ENCODE results near the gene MRPL43.
A peak's percentile ranks its signal among the peaks of the same experiment; 100 is the strongest.

Gene MRPL43

GRCh38 chr10:101031128-101031795 lies 44.0 kb upstream of the MRPL43 start, which contains the start of the genes PDZD7 and SFXN3:
TSS of gene PDZD7 (minus strand) at chr10:101031129. CDS start at chr10:101030219, 910 bp downstream.
TSS of gene SFXN3 (plus strand) at chr10:101031234. CDS start at chr10:101034695, 3,461 bp downstream.
- no peak for TF ChIP-seq Cebpa-rat (IDR thresholded peaks at IDR 0.05)

GRCh38 chr10:101030496-101031127 lies 43.3 kb upstream of the MRPL43 start:
- TF ChIP-seq Cebpa-rat (IDR thresholded peaks at IDR 0.05) = no peak
- peak overlapping the region; percentile 76 for H3K4me3 ChIP-seq
- H3K27me3 ChIP-seq = no peaks in the 10 kb centered on the region
- peaks cover 12% of the 10 kb centered on the region for H3K36me3 ChIP-seq
- H3K9me3 ChIP-seq = no peaks in the 10 kb centered on the region
- H3K4me2 ChIP-seq = peak overlapping the region; percentile 93
- no peak overlapping the region for H3K27ac ChIP-seq
- peak overlapping the region; percentile 74; the same call in 1 of the 2 replicates for H3K9ac ChIP-seq
- peaks cover 58% of the 10 kb centered on the region for H3K4me1 ChIP-seq
- H4K20me1 ChIP-seq = peaks cover 20% of the 10 kb centered on the region

More at GRCh38 chr10:101031128-101031795, 44.0 kb upstream of the MRPL43 start, which contains the start of the genes PDZD7 and SFXN3:
- peak within 1 kb of the TSS; percentile 74 for H3K9ac ChIP-seq
- H3K36me3 ChIP-seq = peaks cover 18% of the 10 kb centered on the region
- peaks cover 58% of the 10 kb centered on the region for H3K4me1 ChIP-seq
- peak within 1 kb of the TSS; percentile 93 for H3K4me2 ChIP-seq
- H4K20me1 ChIP-seq = peaks cover 20% of the 10 kb centered on the region
- peak within 1 kb of the TSS; percentile 76 for H3K4me3 ChIP-seq
- H3K27me3 ChIP-seq = no peaks in the 10 kb centered on the region
- peak within 1 kb of the TSS; percentile 77 for H3K27ac ChIP-seq
- no peaks in the 10 kb centered on the region for H3K9me3 ChIP-seq

- no peak for TF ChIP-seq Cebpa-rat (IDR thresholded peaks at IDR 0.05)
- Histone ChIP-seq H3K4me1 (peaks cover 58% of the 10 kb centered on the region), H3K9me3 (no peaks in the 10 kb centered on the region), H3K36me3 (peaks cover 3% of the 10 kb centered on the region), H3K27ac (peak overlapping the region; percentile 64; the same call in 1 of the 2 replicates), H3K27me3 (no peaks in the 10 kb centered on the region), H4K20me1 (peaks cover 12% of the 10 kb centered on the region; the same call in 1 of the 2 replicates), H3K9ac (no peak overlapping the region), H3K4me3 (no peak overlapping the region), H3K4me2 (peak overlapping the region; percentile 93)
These were observed 42.4 kb upstream of the MRPL43 start for GRCh38 chr10:101029520-101030295.

GRCh38 chr10:101028446-101029337 lies 41.4 kb upstream of the MRPL43 start:
- Histone ChIP-seq H3K4me1 (peaks cover 58% of the 10 kb centered on the region), H3K9ac (peak overlapping the region; percentile 67; the same call in 1 of the 2 replicates), H3K9me3 (no peaks in the 10 kb centered on the region), H3K36me3 (no peaks in the 10 kb centered on the region), H3K4me2 (peak overlapping the region; percentile 93), H4K20me1 (peaks cover 9% of the 10 kb centered on the region; the same call in 1 of the 2 replicates), H3K27ac (peak overlapping the region; percentile 64), H3K4me3 (no peak overlapping the region), H3K27me3 (no peaks in the 10 kb centered on the region)
- peak; percentile 60; the same call in 1 of the 2 replicates for TF ChIP-seq Cebpa-rat (IDR thresholded peaks at IDR 0.05)

GRCh38 chr10:101027106-101027720 lies 39.9 kb upstream of the MRPL43 start:
- no peak for TF ChIP-seq Cebpa-rat (IDR thresholded peaks at IDR 0.05)
- Histone ChIP-seq H3K4me1 (peaks cover 52% of the 10 kb centered on the region), H3K9me3 (no peaks in the 10 kb centered on the region), H3K27ac (no peak overlapping the region), H3K4me2 (peak overlapping the region; percentile 30; the same call in 1 of the 2 replicates), H3K27me3 (no peaks in the 10 kb centered on the region), H3K9ac (no peak overlapping the region), H3K4me3 (no peak overlapping the region), H4K20me1 (no peaks in the 10 kb centered on the region), H3K36me3 (no peaks in the 10 kb centered on the region)

GRCh38 chr10:101022967-101023705 lies 35.8 kb upstream of the MRPL43 start:
- Histone ChIP-seq H4K20me1 (no peaks in the 10 kb centered on the region), H3K9ac (no peak overlapping the region), H3K27ac (no peak overlapping the region), H3K36me3 (no peaks in the 10 kb centered on the region), H3K27me3 (no peaks in the 10 kb centered on the region), H3K4me2 (no peak overlapping the region), H3K9me3 (no peaks in the 10 kb centered on the region), H3K4me1 (peaks cover 63% of the 10 kb centered on the region), H3K4me3 (no peak overlapping the region)
- TF ChIP-seq Cebpa-rat (IDR thresholded peaks at IDR 0.05) = no peak

GRCh38 chr10:101021692-101022251 lies 34.5 kb upstream of the MRPL43 start:
- no peaks in the 10 kb centered on the region for H3K27me3 ChIP-seq
- no peaks in the 10 kb centered on the region for H3K9me3 ChIP-seq
- H3K4me3 ChIP-seq = no peak overlapping the region
- H3K4me2 ChIP-seq = peak overlapping the region; percentile 60
- H4K20me1 ChIP-seq = no peaks in the 10 kb centered on the region
- H3K36me3 ChIP-seq = no peaks in the 10 kb centered on the region
- no peak overlapping the region for H3K27ac ChIP-seq
- peaks cover 64% of the 10 kb centered on the region for H3K4me1 ChIP-seq
- no peak overlapping the region for H3K9ac ChIP-seq
- no peak for TF ChIP-seq Cebpa-rat (IDR thresholded peaks at IDR 0.05)

GRCh38 chr10:101021239-101021638 lies 33.9 kb upstream of the MRPL43 start:
- Histone ChIP-seq H3K9me3 (no peaks in the 10 kb centered on the region), H3K36me3 (no peaks in the 10 kb centered on the region), H3K27ac (no peak overlapping the region), H3K4me2 (peak overlapping the region; percentile 60), H3K4me1 (peaks cover 64% of the 10 kb centered on the region), H3K9ac (no peak overlapping the region), H3K27me3 (no peaks in the 10 kb centered on the region), H3K4me3 (no peak overlapping the region), H4K20me1 (no peaks in the 10 kb centered on the region)
- TF ChIP-seq Cebpa-rat (IDR thresholded peaks at IDR 0.05) = no peak

Measured in BLaER1 (cell line).